Endothelial cell of umbilical vein (primary cell): ENCODE data around the gene CYP3A4. TPM values are rescaled to one million over a fixed set of nuclear protein-coding genes. Genes with fewer than 3 reads are reported as not detected.

Experiments used
- BruUV-seq: library from RNA; stranded (reverse); fragments of 400-500 nt; replicated peaks from 2 replicates; lab custom pipeline; 2021; lab: Mats Ljungman, UMichigan
- CTCF ChIA-PET: fragments of 300-600, 350-600 bp; sonication (Branson Sonifier 250); formaldehyde crosslinking; loops from one replicate; lab custom pipeline; 2021; ENCODE audit warnings: antibody characterized with exemption, inconsistent platforms; lab: Charles Lee
- POLR2A ChIA-PET: fragments of 300-600, 350-600 bp; sonication (Branson Sonifier 250); formaldehyde crosslinking; loops from one replicate; lab custom pipeline; 2021; ENCODE audit warnings: antibody characterized with exemption, inconsistent platforms; lab: Charles Lee
- DNase-seq: peaks from one replicate; pipeline ENCODE4 v3.0.0-alpha.2; 2011; ENCODE audit warnings: low read depth, low spot score
- FAIRE-seq: peaks from 2 replicates; lab custom pipeline; 2011; peaks lifted over from hg19 to GRCh38; lab: Jason Lieb, UNC
- H2AFZ ChIP-seq: 2 replicates; pipeline ENCODE4 v1.6.0; 2012; ENCODE audit warnings: low read depth, low read length, control low read depth, inconsistent platforms
- H3K27ac ChIP-seq: 2 replicates; pipeline ENCODE4 v1.5.1; 2011; ENCODE audit warnings: low read depth, mild to moderate bottlenecking, control low read depth, low read length, moderate library complexity; ENCODE audit not compliant: insufficient read depth
- H3K27me3 ChIP-seq, 2 experiments: 2 replicates each; pipeline versions ENCODE4 v1.6.0 to v1.6.1; 2011; ENCODE audit warnings: low read length in 2 of 2, mixed read lengths in 1 of 2; ENCODE audit not compliant: control insufficient read depth in 2 of 2, insufficient read depth in 2 of 2
- H3K36me3 ChIP-seq, 2 experiments: 2 replicates in 1 of 2; 3 replicates in 1 of 2; pipeline ENCODE4 v1.5.1; 2011; ENCODE audit warnings: low read length in 2 of 2, mild to moderate bottlenecking in 1 of 2, moderate library complexity in 1 of 2; ENCODE audit not compliant: control insufficient read depth in 2 of 2, insufficient read depth in 2 of 2; ENCODE audit errors: extremely low read depth in 1 of 2
- H3K4me1 ChIP-seq: 3 replicates; pipeline ENCODE4 v1.5.1; 2011; ENCODE audit warnings: mild to moderate bottlenecking, low read length; ENCODE audit not compliant: control insufficient read depth, insufficient read depth; ENCODE audit errors: extremely low read depth
- H3K4me2 ChIP-seq: 2 replicates; pipeline ENCODE4 v1.6.1; 2011; ENCODE audit warnings: low read length, control low read depth, mixed read lengths; ENCODE audit not compliant: insufficient read depth
- H3K4me3 ChIP-seq, 3 experiments: fragments of 200-600 bp in 1 of 3; sonication (generic), shearing (Covaris generic) in 1 of 3; replicated peaks in 1 of 3; 2 replicates each; pipeline ENCODE4 v1.5.1; 2011 to 2016; ENCODE audit warnings: control low read depth in 3 of 3, low read length in 3 of 3, mild to moderate bottlenecking in 2 of 3, inconsistent platforms in 1 of 3, low read depth in 1 of 3, moderate library complexity in 1 of 3; ENCODE audit not compliant: insufficient read depth in 1 of 3
- H3K79me2 ChIP-seq: 2 replicates; pipeline ENCODE4 v1.6.0; 2012; ENCODE audit warnings: low read length, inconsistent platforms; ENCODE audit not compliant: control insufficient read depth, insufficient read depth
- H3K9ac ChIP-seq: replicated peaks from 2 replicates; pipeline ENCODE3; 2011; ENCODE audit warnings: low read length, control low read depth; ENCODE audit not compliant: insufficient read depth; ENCODE audit errors: extremely low read depth
- H3K9me1 ChIP-seq: replicated peaks from 3 replicates; pipeline ENCODE4 v1.6.0; 2011; ENCODE audit warnings: mild to moderate bottlenecking, low read length; ENCODE audit not compliant: control insufficient read depth, insufficient read depth; ENCODE audit errors: extremely low read depth
- H3K9me3 ChIP-seq: replicated peaks from 2 replicates; pipeline ENCODE4 v1.5.1; 2012; ENCODE audit warnings: low read length, inconsistent platforms; ENCODE audit not compliant: control insufficient read depth, insufficient read depth
- H4K20me1 ChIP-seq: replicated peaks from 2 replicates; pipeline ENCODE3; 2011; ENCODE audit warnings: mild to moderate bottlenecking, low read length; ENCODE audit not compliant: control insufficient read depth, insufficient read depth; ENCODE audit errors: extremely low read depth
- CTCF ChIP-seq, 2 donors: IDR thresholded peaks; 1 replicate in 1 of 2; 2 replicates in 1 of 2; pipeline ENCODE4 v1.5.1; 2011; ENCODE audit warnings: low read length in 2 of 2, mild to moderate bottlenecking in 2 of 2, moderate library complexity in 2 of 2, control low read depth in 1 of 2, inconsistent platforms in 1 of 2, low read depth in 1 of 2; ENCODE audit not compliant: insufficient read depth in 1 of 2; ENCODE audit errors: extremely low read depth in 1 of 2
- EZH2 ChIP-seq: IDR thresholded peaks from 2 replicates; pipeline ENCODE4 v1.6.1; 2012; ENCODE audit warnings: borderline replicate concordance, low read depth, mild to moderate bottlenecking, moderate library complexity, low read length, inconsistent platforms; ENCODE audit not compliant: severe bottlenecking
- FOS ChIP-seq: IDR thresholded peaks from 2 replicates; pipeline ENCODE4 v1.6.1; 2011; ENCODE audit warnings: mild to moderate bottlenecking, low read length, moderate library complexity, borderline replicate concordance; ENCODE audit not compliant: insufficient read depth
- GATA2 ChIP-seq: IDR thresholded peaks from 2 replicates; pipeline ENCODE4 v1.7.0; 2011; ENCODE audit warnings: low read depth, mild to moderate bottlenecking, moderate library complexity, mixed read lengths, low read length; ENCODE audit not compliant: insufficient read length, insufficient read depth
- JUN ChIP-seq: IDR thresholded peaks from 2 replicates; pipeline ENCODE4 v1.6.1; 2011; ENCODE audit warnings: borderline replicate concordance, low read depth; ENCODE audit not compliant: insufficient read length, insufficient read depth
- MAX ChIP-seq: IDR thresholded peaks from 2 replicates; pipeline ENCODE4 v1.6.1; 2011; ENCODE audit not compliant: insufficient read depth, insufficient read length
- MYC ChIP-seq: IDR thresholded peaks from one replicate; pipeline ENCODE4 v1.6.1; 2011; ENCODE audit warnings: mild to moderate bottlenecking, low read depth, low read length
- POLR2A ChIP-seq: IDR thresholded peaks from 2 replicates; pipeline ENCODE4 v1.6.1; 2012; ENCODE audit warnings: low read depth, mild to moderate bottlenecking, control low read depth, low read length
- POLR2AphosphoS5 ChIP-seq: IDR thresholded peaks from 2 replicates; pipeline ENCODE4 v1.6.1; 2012; ENCODE audit warnings: low read depth, mild to moderate bottlenecking, control low read depth, low read length, moderate library complexity; ENCODE audit not compliant: insufficient read depth
- dilution Hi-C: fragments of 300-500 bp; cut with MboI; formaldehyde crosslinking; loops from one replicate; pipeline ENCODE4 v1.15.0; 2019; ENCODE audit warnings: low sequenced_read_pairs; ENCODE audit not compliant: extremely low pct_ligation_motif_present
- intact Hi-C: fragments of 100-400 bp; cut with micrococcal nuclease; formaldehyde crosslinking; loops from one replicate; pipeline ENCODE4 v1.10.0; 2022
- polyA plus RNA-seq, 4 experiments: library from polyadenylated mRNA; depleted of rRNA in 3 of 4; stranded (reverse) in 3 of 4; unstranded in 1 of 4; fragments of >200 nt; gene quantifications; 2 replicates each; pipeline versions ENCODE4 v1.2.1 to v1.2.3, GENCODE V29; 2011 to 2012; ENCODE audit warnings: missing spikeins in 1 of 4
- total RNA-seq: library from RNA; stranded (reverse); gene quantifications from 2 replicates; pipeline ENCODE4 v1.2.3, GENCODE V29; 2021

Gene CYP3A4
- total and polyA plus RNA-seq, 2 donors (not counting 3 experiments of a cell fraction or from before 2014, with no cell fraction given): not detected

- H3K4me1 ChIP-seq: no peaks in the 10 kb centered on the region
- H3K9me3 ChIP-seq: no peaks in the 10 kb centered on the region
- DNase-seq: no peak
- dilution Hi-C loops: no loop called here
- peaks cover 0 to 2% of the 10 kb centered on the region in 2 experiments for H3K27me3 ChIP-seq
- TF ChIP-seq POLR2A (no peak), FOS (no peak), POLR2AphosphoS5 (no peak), MAX (no peak), EZH2 (no peak), CTCF (IDR thresholded peaks at IDR 0.05; ENCODE audit: extremely low read depth in 1 of 2, insufficient read depth in 1 of 2, low read depth in 1 of 2, low read length in 2 of 2) (no peak), JUN (no peak), MYC (no peak), GATA2 (no peak)
- ChIA-PET CTCF (no interaction called here), POLR2A (no interaction called here)
- H3K9ac ChIP-seq: no peak overlapping the region
- H4K20me1 ChIP-seq: no peaks in the 10 kb centered on the region
- no peaks in the 10 kb centered on the region for H3K36me3 ChIP-seq
- H3K9me1 ChIP-seq: no peaks in the 10 kb centered on the region
- no peaks in the 10 kb centered on the region for H3K79me2 ChIP-seq
- no peak overlapping the region for H2AFZ ChIP-seq
- no peak for FAIRE-seq
- no peak overlapping the region for H3K4me2 ChIP-seq
- intact Hi-C loops: no loop called here
- H3K27ac ChIP-seq: no peak overlapping the region
- no peak overlapping the region for H3K4me3 ChIP-seq
- no TSS peak for BruUV-seq
Observed at GRCh38 chr7:99741441-99741795, 42.6 kb downstream of the CYP3A4 start.
